RWPE2 (cell line): ENCODE results near the gene PAPPA.

Experiments used
- ATAC-seq: fragments of 200-7000 bp; cut with Tn5 transposase; 3 replicates; pipeline ENCODE4 v1.9.1; 2021; ENCODE audit warnings: low read depth
- DNase-seq: peaks from one replicate; pipeline ENCODE4 v3.0.0-alpha.2; 2020; ENCODE audit warnings: low spot score
- H3K27ac ChIP-seq: fragments of 450-650 bp; 2 replicates; pipeline ENCODE4 v1.5.1; 2017; ENCODE audit warnings: mild to moderate bottlenecking; ENCODE audit not compliant: poor library complexity, severe bottlenecking
- H3K27me3 ChIP-seq: fragments of 250-450 bp; sonication (Bioruptor Pico); 2 replicates; pipeline ENCODE4 v1.5.1; 2021; ENCODE audit warnings: mild to moderate bottlenecking, moderate library complexity; ENCODE audit not compliant: insufficient read depth, poor library complexity, severe bottlenecking
- H3K36me3 ChIP-seq: fragments of 250-450 bp; sonication (Bioruptor Pico); 2 replicates; pipeline ENCODE4 v1.5.1; 2020; ENCODE audit warnings: low read depth, mild to moderate bottlenecking, moderate library complexity
- H3K4me1 ChIP-seq: fragments of 250-450 bp; sonication (Bioruptor Pico); 2 replicates; pipeline ENCODE4 v1.5.1; 2021; ENCODE audit warnings: mild to moderate bottlenecking, moderate library complexity; ENCODE audit not compliant: insufficient read depth, poor library complexity, severe bottlenecking
- H3K4me3 ChIP-seq: fragments of 250-450 bp; sonication (Bioruptor Pico); 2 replicates; pipeline ENCODE4 v1.5.1; 2021; ENCODE audit warnings: mild to moderate bottlenecking, moderate library complexity; ENCODE audit not compliant: severe bottlenecking
- H3K9me3 ChIP-seq: fragments of 250-450 bp; sonication (Bioruptor Pico); 2 replicates; pipeline ENCODE4 v1.5.1; 2021; ENCODE audit warnings: mild to moderate bottlenecking, moderate library complexity; ENCODE audit not compliant: severe bottlenecking
- CTCF ChIP-seq: fragments of 450-650 bp; IDR thresholded peaks from one replicate; pipeline ENCODE4 v1.5.1; 2017; ENCODE audit warnings: mild to moderate bottlenecking, moderate library complexity; ENCODE audit not compliant: poor library complexity, severe bottlenecking

PAPPA gene

GRCh38 chr9:116322521-116322920 lies 168.9 kb downstream of the PAPPA start:
- no peaks in the 10 kb centered on the region for H3K36me3 ChIP-seq
- no peaks in the 10 kb centered on the region for H3K4me1 ChIP-seq
- ATAC-seq: no peak
- TF ChIP-seq CTCF: no peak
- H3K27ac ChIP-seq: no peak overlapping the region
- H3K9me3 ChIP-seq: no peaks in the 10 kb centered on the region
- DNase-seq: no peak
- peaks cover 2% of the 10 kb centered on the region for H3K27me3 ChIP-seq
- H3K4me3 ChIP-seq: no peak overlapping the region

GRCh38 chr9:116323012-116323411 lies 169.4 kb downstream of the PAPPA start:
- Histone ChIP-seq H3K27ac (no peak overlapping the region), H3K4me1 (no peaks in the 10 kb centered on the region), H3K4me3 (no peak overlapping the region), H3K36me3 (no peaks in the 10 kb centered on the region), H3K27me3 (peaks cover 2% of the 10 kb centered on the region), H3K9me3 (no peaks in the 10 kb centered on the region)
- no peak for DNase-seq
- no peak for TF ChIP-seq CTCF
- ATAC-seq: no peak

- ATAC-seq: no peak
- H3K27ac ChIP-seq: no peak overlapping the region
- no peak for DNase-seq
- H3K4me1 ChIP-seq: no peaks in the 10 kb centered on the region
- peaks cover 2% of the 10 kb centered on the region for H3K27me3 ChIP-seq
- no peak overlapping the region for H3K4me3 ChIP-seq
- no peaks in the 10 kb centered on the region for H3K36me3 ChIP-seq
- no peaks in the 10 kb centered on the region for H3K9me3 ChIP-seq
- TF ChIP-seq CTCF: no peak
Measured at GRCh38 chr9:116323571-116323970, 170.0 kb downstream of the PAPPA start.

GRCh38 chr9:116325924-116326323 lies 172.3 kb downstream of the PAPPA start:
- Histone ChIP-seq H3K9me3 (no peaks in the 10 kb centered on the region), H3K4me3 (no peak overlapping the region), H3K4me1 (no peaks in the 10 kb centered on the region), H3K36me3 (no peaks in the 10 kb centered on the region), H3K27me3 (peaks cover 2% of the 10 kb centered on the region), H3K27ac (no peak overlapping the region)
- no peak for ATAC-seq
- DNase-seq: no peak
- no peak for TF ChIP-seq CTCF

DNA sequence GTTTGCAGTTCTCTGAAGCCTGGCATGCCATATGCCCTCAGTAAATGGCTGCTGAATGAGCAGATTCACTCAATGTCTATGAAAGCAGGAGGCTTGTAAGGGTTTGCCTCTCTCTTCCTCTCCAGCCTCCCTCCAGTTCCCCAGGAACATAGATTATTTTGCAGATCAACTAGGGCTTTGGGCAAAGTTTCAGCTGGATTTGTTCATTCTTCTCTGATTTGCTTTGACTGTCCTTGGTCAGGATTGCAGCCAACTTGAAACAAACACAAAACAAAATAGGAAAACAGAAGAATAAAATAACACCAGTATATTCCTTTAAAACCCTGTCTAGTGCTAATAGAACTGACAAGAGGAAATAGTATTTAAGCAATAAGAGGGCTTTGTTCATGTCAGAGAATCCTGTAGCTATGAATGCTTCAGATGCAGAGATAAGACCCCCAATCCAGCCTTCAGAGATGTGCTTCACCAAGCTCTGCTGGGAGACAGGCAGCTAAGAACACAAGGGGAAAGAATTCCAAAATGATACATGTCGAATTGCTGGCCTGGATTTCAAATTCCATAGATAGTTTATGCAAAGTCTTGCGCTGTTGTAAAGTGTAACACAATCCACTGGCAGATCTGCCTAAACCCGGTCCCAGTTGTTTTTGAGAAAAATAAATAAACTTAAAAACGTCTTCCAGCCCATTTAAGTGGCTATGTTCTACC lies 174.3 kb downstream of the PAPPA start:
- ATAC-seq (no peak), DNase-seq (no peak)
- no peaks in the 10 kb centered on the region for H3K4me1 ChIP-seq
- peaks cover 2% of the 10 kb centered on the region for H3K27me3 ChIP-seq
- no peak overlapping the region for H3K27ac ChIP-seq
- no peak for TF ChIP-seq CTCF
- no peaks in the 10 kb centered on the region for H3K36me3 ChIP-seq
- H3K4me3 ChIP-seq: no peak overlapping the region
- H3K9me3 ChIP-seq: no peaks in the 10 kb centered on the region
